GM19240 (cell line): ENCODE measurements around the gene ZNF48.

ENCODE experiments used
- DNase-seq: peaks from one replicate; pipeline ENCODE4 v3.0.0; 2011; ENCODE audit warnings: low spot score; ENCODE audit not compliant: insufficient read length

The ZNF48 gene

DNA sequence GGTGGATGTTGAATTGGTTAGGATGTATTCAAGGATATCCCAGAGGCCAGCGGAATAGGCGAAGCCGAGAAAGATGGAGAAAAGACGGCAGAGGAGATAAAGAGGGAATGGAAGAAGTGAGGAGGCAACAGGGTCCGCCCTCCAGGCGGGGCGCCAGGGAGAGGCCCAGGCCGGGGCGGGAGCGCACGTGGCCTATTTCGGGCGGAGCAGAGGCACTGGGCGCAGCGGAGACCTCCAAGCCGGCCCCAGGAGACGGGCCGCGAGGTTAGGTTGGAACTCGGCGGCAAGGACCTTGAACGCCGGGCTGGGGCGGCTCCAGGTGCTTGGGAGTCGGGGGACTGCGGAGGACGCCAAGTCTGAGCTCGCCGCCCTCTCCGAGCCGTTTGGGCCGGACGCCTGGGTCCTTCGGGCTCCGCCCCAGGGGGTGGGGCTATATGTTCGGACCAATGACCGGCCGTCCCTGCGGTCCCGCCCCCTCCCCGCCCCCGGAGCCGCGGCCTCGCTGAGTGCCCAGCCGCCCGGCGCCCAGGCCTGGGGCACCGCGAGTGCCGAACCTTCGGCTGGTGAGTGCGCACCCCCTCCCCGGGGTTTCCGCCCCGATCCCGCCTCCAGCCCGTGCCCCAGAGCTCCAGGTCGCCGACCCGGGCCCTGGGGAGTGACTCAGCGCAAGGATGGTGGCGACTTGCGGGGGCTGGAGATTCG lies 12.0 kb downstream of the ZNF48 start, which contains the start of gene ZNF771:
TSS of gene ZNF771 (plus strand) at position 505 of the 702 bp plus-strand sequence. CDS start 448 bp downstream, outside the sequence.
- peak; percentile 69 for DNase-seq

- DNase-seq, result no peak
Measured at GRCh38 chr16:30407804-30408534, 12.7 kb downstream of the ZNF48 start.

GRCh38 chr16:30409125-30410060 lies 14.2 kb downstream of the ZNF48 start:
- peak; percentile 79 for DNase-seq

DNA sequence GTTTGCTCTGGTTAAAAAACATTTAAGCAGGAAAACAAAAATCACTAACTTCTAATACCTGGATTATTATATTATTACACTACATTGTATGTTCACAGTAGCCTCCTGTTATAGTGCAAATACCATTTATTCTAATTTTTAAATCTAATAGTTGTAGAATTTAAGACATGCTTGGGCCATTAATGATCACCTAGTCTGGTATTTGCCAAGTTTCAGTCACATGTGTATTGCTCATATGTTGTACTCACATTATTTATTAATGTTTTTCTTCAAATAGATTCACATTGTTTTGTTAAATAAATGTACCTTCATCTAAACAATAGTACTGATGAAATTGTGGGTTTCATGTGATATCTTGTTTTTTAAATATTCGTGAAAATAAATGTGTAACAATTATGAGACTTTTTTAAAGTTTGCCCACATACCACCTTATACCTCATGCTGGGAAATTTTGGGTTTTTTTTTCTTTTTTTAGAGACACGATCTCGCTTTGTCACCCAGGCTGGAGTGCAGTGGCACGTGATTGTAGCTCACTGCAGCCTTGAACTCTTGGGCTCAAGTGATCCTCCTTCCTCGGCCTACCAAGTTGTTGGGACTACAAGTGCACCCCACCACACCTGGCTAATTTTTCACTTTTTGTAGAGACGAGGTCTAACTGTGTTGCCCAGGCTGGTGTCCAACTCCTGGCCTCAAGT lies 18.0 kb downstream of the ZNF48 start:
- no peak for DNase-seq

DNA sequence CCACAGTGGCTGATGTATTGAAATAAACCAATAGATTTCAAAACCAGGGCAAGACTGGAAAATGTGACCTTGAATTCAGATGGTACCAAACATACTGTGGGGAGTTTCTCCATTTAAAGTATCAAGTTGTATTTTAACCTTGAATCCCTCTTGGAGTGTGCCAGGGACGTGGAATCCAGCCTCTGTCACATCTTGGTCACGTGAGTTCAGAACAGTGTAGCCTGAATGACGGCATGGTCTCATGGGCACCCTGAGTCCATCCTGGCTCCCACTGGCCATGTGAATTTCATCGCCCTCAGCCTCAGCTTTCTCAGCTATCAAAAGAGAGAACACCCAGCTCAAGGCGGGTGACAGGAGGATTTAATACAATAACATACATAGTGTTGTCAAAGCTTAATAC lies 18.9 kb downstream of the ZNF48 start:
- DNase-seq, result no peak

- no peak for DNase-seq
Measured at GRCh38 chr16:30416047-30416603, 20.9 kb downstream of the ZNF48 start.

DNA sequence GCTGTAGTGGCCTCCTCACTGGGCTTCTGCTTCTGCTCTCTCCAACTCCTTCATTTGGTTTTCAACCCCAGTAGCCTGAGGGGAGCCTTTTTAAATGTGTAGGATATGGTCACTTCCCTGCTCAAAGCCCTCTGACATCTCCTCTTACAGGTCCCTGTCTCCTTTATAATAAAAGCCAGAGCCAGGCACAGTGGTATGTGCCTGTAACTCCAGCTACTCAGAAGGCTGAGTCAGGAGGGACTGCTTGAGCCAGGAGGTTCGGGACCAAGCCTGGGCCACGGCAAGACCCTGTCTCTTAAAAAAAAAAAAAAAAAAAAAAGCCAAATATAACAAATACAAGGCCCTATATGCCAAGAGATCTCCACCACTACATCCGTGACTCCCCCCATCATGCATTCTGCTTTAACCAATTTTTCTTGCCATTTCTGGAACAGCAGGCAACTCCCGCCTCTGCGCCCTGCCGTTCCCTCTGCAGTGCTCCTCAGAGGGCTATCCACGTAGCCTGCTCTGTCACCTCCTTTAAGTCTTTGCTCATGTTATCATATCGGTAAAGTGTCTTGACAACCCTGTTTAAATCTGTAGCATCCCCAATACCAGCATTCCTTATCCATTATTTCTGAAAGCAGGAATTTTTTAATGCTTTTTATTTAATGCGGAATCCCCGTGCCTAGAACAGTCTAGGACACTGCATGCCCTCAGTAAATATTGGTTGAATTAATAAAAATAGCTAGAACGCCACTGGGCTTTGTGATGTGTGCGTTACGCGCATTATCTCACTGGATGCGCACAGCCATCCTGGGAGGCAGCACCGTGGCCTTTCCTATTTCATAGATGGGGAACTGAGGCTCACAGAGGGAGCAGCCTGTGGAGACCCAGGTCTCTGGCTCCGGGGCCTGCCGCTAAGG lies 21.7 kb downstream of the ZNF48 start:
- DNase-seq, result no peak

DNA sequence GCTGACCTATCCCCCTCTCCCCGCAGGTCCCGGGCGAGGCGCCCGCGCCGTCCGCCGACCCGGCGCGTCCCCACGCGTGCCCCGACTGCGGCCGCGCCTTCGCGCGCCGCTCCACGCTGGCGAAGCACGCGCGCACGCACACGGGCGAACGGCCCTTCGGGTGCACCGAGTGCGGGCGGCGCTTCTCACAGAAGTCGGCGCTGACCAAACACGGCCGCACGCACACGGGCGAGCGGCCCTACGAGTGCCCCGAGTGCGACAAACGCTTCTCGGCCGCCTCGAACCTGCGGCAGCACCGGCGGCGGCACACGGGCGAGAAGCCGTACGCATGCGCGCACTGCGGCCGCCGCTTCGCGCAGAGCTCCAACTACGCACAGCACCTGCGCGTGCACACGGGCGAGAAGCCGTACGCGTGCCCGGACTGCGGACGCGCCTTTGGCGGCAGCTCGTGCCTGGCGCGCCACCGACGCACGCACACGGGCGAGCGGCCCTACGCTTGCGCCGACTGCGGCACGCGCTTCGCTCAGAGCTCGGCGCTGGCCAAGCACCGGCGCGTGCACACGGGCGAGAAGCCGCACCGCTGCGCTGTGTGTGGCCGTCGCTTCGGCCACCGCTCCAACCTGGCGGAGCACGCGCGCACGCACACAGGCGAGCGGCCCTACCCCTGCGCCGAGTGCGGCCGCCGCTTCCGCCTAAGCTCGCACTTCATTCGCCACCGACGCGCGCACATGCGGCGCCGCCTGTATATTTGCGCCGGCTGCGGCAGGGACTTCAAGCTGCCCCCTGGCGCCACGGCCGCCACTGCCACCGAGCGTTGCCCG lies 22.5 kb downstream of the ZNF48 start:
- peak; percentile 79 for DNase-seq

- no peak for DNase-seq
Measured at GRCh38 chr16:30418350-30419181, 23.3 kb downstream of the ZNF48 start.

DNA sequence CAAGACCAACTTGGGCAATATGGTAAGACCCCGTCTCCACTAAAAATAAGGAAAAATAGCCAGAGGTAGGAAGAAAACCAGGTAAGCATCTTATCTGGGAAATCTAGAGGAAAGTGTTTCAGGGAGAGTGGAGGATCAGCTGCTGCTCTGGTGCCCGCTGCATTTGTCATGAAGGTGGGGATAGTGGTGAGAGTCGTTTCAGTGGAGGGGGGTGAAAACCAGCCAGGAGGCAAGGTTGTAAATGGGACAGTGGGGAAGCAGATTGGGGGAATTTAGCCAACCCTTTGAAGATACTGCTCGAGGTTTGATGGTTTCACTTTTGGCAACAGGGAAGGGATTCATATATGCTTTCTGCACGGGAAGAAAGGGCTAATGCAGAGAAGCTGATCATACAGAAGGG lies 25.8 kb downstream of the ZNF48 start:
- DNase-seq, result no peak

GRCh38 chr16:30428055-30428454 lies 32.8 kb downstream of the ZNF48 start:
- DNase-seq, result no peak

GRCh38 chr16:30429418-30429677 lies 34.1 kb downstream of the ZNF48 start:
- no peak for DNase-seq

GRCh38 chr16:30429678-30430427 lies 34.6 kb downstream of the ZNF48 start, which contains the start of gene DCTPP1:
Gene DCTPP1, minus strand, starts transcription at chr16:30430030. Its CDS starts 50 bp downstream, at chr16:30429980.
- DNase-seq, result peak; percentile 92

- DNase-seq, result no peak
Measured at GRCh38 chr16:30430428-30430970, 35.3 kb downstream of the ZNF48 start.

- no peak for DNase-seq
Measured at GRCh38 chr16:30434852-30435251, 39.6 kb downstream of the ZNF48 start.

DNA sequence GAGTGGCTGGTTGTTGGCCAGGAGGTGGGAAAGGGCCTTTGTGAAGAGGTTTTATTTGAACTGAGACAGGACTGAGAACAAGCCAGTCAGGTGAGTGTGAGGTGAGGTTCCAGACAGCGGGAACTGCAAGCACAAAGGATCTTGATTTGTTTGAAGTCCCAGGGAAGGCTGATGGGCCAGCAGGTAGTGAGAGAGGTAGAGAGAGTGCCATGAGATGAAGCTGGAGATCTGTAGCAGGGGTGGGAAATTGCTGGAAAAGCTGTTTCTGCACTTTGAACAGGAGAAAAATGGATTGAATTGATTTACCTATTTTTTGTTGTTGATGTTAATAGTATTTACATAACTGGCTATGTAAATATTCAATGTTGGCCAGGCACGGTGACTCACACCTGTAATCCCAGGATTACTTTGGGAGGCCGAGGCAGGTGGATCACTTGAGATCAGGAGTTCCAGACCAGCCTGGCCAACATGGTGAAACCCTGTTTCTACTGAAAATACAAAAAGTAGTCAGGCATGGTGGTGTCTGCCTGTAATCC lies 42.4 kb downstream of the ZNF48 start:
- no peak for DNase-seq

GRCh38 chr16:30438835-30439234 lies 43.6 kb downstream of the ZNF48 start:
- no peak for DNase-seq
